ENCODE measurements around the gene SUCLA2.

Gene SUCLA2

DNA sequence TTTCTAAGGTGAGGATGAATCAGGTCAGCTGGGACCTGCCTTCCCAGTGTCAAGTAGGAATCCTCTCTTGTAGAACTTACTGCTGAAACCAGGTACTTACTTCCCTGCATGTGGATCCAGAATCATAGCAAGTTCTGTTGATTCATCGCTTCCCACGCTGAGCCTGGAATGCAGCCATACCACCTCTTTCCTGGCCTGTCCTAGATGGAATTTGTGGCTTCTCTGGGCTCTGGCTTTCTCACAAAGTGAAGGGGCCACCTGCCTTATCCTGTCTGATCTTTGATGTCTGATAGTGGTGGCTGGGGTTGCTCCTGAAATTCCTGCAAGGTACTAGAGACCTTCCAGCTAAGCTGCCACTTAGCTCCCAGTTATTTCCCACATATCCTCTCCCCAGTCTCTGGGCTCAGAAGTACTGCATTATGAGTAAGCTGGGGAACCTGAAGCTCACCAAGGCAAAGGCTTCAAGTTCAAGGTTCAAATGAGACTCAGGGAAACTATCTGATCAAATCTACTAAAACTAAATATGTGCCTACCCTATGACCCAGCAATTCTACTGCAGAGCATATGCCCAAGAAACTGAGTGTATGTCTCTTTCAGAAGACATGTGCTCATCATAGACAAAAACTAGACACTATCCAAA, 103.5 kb downstream of the SUCLA2 start:
- DNase-seq = no peak

DNA sequence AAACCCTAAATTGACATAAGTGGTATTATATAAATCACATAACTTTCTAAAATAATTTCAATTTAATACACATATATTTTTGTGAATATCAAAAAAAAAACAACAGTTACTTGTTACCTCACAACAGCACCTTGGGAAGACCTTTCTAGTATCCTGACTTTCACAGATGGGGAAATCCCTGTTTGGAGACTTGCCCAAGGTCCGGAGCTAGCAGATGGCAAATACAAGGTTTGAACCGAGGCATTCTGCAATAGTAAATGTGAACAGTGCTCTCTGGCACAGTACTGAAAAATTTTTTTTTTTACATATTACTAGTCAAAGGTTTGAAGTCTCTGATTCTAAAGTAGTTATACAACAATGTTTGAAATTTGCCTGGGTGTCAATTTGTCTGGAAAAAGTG, 104.5 kb downstream of the SUCLA2 start:
- no peak for DNase-seq

DNA sequence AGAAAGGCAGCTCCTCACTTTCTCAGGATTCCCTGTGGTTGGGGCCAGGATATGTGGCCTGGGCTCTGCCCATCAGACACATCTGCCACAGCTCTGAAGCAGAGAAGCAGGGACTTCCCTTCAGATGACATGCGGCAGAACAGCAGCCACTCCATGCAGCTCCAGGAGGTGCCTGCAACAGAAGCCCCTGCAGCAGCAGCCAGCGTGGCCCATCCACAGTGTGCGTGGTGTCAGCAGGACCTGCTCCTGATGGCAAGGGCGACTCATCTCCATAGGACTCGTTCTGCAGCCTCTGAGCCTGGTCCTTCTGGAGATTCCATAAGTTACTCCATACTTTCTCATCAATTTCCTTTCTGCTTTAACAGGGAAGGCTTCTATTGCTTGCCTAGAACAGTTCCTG, 105.0 kb downstream of the SUCLA2 start:
- no peak for DNase-seq

DNA sequence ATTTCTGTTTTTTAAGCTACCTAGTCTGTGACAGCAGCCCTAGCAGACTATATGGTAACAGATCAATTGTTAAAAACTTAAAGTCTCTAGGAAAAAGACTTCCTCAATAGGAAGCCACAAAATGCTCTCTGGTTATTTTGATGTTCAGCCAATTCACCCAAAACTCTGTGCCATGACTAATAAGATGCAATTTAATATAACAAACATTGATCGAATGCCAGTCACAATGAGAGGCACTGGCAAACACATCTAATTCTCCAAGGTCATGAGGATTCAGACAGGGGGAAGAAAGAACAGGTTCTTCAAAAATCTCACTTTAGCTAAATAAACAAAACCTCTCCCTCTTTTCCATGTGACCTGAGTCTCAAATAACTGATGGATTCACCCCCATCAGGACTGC, 107.5 kb downstream of the SUCLA2 start:
- no peak for DNase-seq
